GM06990 (cell line): ENCODE measurements around the gene VWA8.
"Not testable (repeated sequence)": the region's sequence is repeated elsewhere in the genome, so short reads cannot be mapped to it uniquely, and the experiment has no call there.

Experiments used
- DNase-seq: peaks from one replicate; pipeline ENCODE4 v3.0.0-alpha.2; 2011; ENCODE audit not compliant: insufficient read length; ENCODE audit errors: extremely low read depth
- H3K27me3 ChIP-seq: replicated peaks from 2 replicates; pipeline ENCODE4 v1.6.0; 2011; ENCODE audit warnings: low read length; ENCODE audit not compliant: control insufficient read depth, insufficient read depth
- H3K36me3 ChIP-seq: 2 replicates; pipeline ENCODE4 v1.5.1; 2011; ENCODE audit warnings: low read length; ENCODE audit not compliant: control insufficient read depth, insufficient read depth
- H3K4me3 ChIP-seq: replicated peaks from 2 replicates; pipeline ENCODE4 v1.5.1; 2011; ENCODE audit warnings: low read depth, mild to moderate bottlenecking, control low read depth, low read length
- CTCF ChIP-seq: IDR thresholded peaks from 2 replicates; pipeline ENCODE4 v1.5.1; 2011; ENCODE audit warnings: low read length, control low read depth, mild to moderate bottlenecking, inconsistent platforms; ENCODE audit not compliant: insufficient read depth, poor library complexity, severe bottlenecking

VWA8 gene

GRCh38 chr13:41542281-41542680 is 418.6 kb downstream of the VWA8 start:
- Histone ChIP-seq H3K27me3 (no peaks in the 10 kb centered on the region), H3K4me3 (no peak overlapping the region), H3K36me3 (no peaks in the 10 kb centered on the region)
- no peak for TF ChIP-seq CTCF
- no peak for DNase-seq

- no peaks in the 10 kb centered on the region for H3K36me3 ChIP-seq
- H3K4me3 ChIP-seq: no peak overlapping the region
- no peak for TF ChIP-seq CTCF
- no peaks in the 10 kb centered on the region for H3K27me3 ChIP-seq
- no peak for DNase-seq
These were observed 419.6 kb downstream of the VWA8 start for GRCh38 chr13:41541142-41541938.

- H3K27me3 ChIP-seq, DNase-seq, H3K36me3 ChIP-seq, H3K4me3 ChIP-seq: not testable (repeated sequence)
These were observed 420.7 kb downstream of the VWA8 start for GRCh38 chr13:41540240-41540639.

GRCh38 chr13:41533266-41534052 is 427.4 kb downstream of the VWA8 start:
- TF ChIP-seq CTCF: no peak
- Histone ChIP-seq H3K4me3 (no peak overlapping the region), H3K27me3 (no peaks in the 10 kb centered on the region), H3K36me3 (no peaks in the 10 kb centered on the region)
- no peak for DNase-seq

GRCh38 chr13:41528021-41528420 is 432.9 kb downstream of the VWA8 start:
- no peaks in the 10 kb centered on the region for H3K27me3 ChIP-seq
- no peak for DNase-seq
- no peaks in the 10 kb centered on the region for H3K36me3 ChIP-seq
- H3K4me3 ChIP-seq: no peak overlapping the region
- no peak for TF ChIP-seq CTCF
